Prostate gland (tissue), 2 donors: ENCODE results near the gene SPTBN4. TPM values are rescaled to one million over a fixed set of nuclear protein-coding genes. Genes with fewer than 3 reads are reported as not detected.
A peak's percentile ranks its signal among the peaks of the same experiment; 100 is the strongest.

ENCODE experiments used
- DNase-seq: peaks from one replicate; pipeline ENCODE4 v3.0.0-alpha.2; 2019; ENCODE audit warnings: low spot score
- H3K27ac ChIP-seq, 2 donors: fragments of 200-600 bp; sonication (generic); 2 replicates each; pipeline ENCODE4 v1.5.1; 2017 to 2019
- H3K27me3 ChIP-seq: fragments of 200-600 bp; sonication (generic); replicated peaks from 2 replicates; pipeline ENCODE4 v1.5.1; 2019; ENCODE audit not compliant: insufficient read depth
- H3K36me3 ChIP-seq, 2 donors: fragments of 200-600 bp; sonication (generic); 1 replicate in 1 of 2; 2 replicates in 1 of 2; pipeline versions ENCODE4 v1.5.1 to v1.8.1; 2017 to 2019
- H3K4me1 ChIP-seq: fragments of 200-600 bp; sonication (generic); replicated peaks from 2 replicates; pipeline ENCODE4 v1.5.1; 2019
- H3K4me3 ChIP-seq, 2 donors: fragments of 200-600 bp; sonication (generic); 2 replicates each; pipeline ENCODE4 v1.5.1; 2017 to 2019
- H3K9me3 ChIP-seq: fragments of 200-600 bp; sonication (generic); 2 replicates; pipeline ENCODE4 v1.5.1; 2017
- CTCF ChIP-seq, 4 experiments: fragments of 200-600 bp in 2 of 4; fragments of 450-650 bp in 2 of 4; sonication (generic) in 2 of 4; IDR thresholded peaks; 1 replicate in 3 of 4; 2 replicates in 1 of 4; pipeline ENCODE4 v1.5.1; 2016 to 2019; ENCODE audit warnings: antibody characterized with exemption in 4 of 4, mild to moderate bottlenecking in 2 of 4, moderate library complexity in 2 of 4
- POLR2A ChIP-seq: fragments of 450-650 bp; IDR thresholded peaks from one replicate; pipeline ENCODE4 v1.6.1; 2016; ENCODE audit warnings: antibody characterized with exemption, mild to moderate bottlenecking
- POLR2AphosphoS5 ChIP-seq: sonication (generic); formaldehyde crosslinking; IDR thresholded peaks from one replicate; pipeline ENCODE4 v1.6.1; 2017; ENCODE audit warnings: antibody characterized with exemption
- WGBS: methylation state at CpG from one replicate; pipeline ENCODE4 v1.1.5; 2018; 5-methylcytosine and 5-hydroxymethylcytosine counted together
- intact Hi-C: fragments of 100-400 bp; cut with DNase I; formaldehyde crosslinking; loops from one replicate; pipeline ENCODE4 v1.14.2; 2022
- total RNA-seq, 2 donors: library from RNA; depleted of rRNA; stranded (reverse); fragments of >200 nt; gene quantifications; one replicate each; pipeline ENCODE4 v1.1.0, GENCODE V29; 2016

SPTBN4 gene
- total RNA-seq, 2 donors from 2014 or later: 5.2 to 21.9 TPM

- H3K9me3 ChIP-seq: no peaks in the 10 kb centered on the region
- WGBS: 56% methylated on average over 14 of the region's 14 CpGs
- H3K4me1 ChIP-seq: peaks cover 4% of the 10 kb centered on the region
- H3K36me3 ChIP-seq: peaks cover 8 to 10% of the 10 kb centered on the region in 2 donors
- H3K4me3 ChIP-seq: peak overlapping the region; percentile 36 to 62
- H3K27me3 ChIP-seq: no peaks in the 10 kb centered on the region
- no peak for DNase-seq
- TF ChIP-seq CTCF (IDR thresholded peaks at IDR 0.05) (no peak), POLR2AphosphoS5 (no peak), POLR2A (no peak)
- H3K27ac ChIP-seq: peak overlapping the region; percentile 97 to 100
- intact Hi-C loops: no loop called here
These were observed 46.4 kb upstream of the SPTBN4 start for GRCh38 chr19:40420451-40420765.

- H3K36me3 ChIP-seq: peaks cover 8 to 10% of the 10 kb centered on the region in 2 donors
- H3K4me3 ChIP-seq: peak overlapping the region; percentile 36 to 62
- no peaks in the 10 kb centered on the region for H3K9me3 ChIP-seq
- peaks cover 4% of the 10 kb centered on the region for H3K4me1 ChIP-seq
- intact Hi-C loops: loop anchor here (1.0 kb wide), 1 partner anchor 23 kb away; the partner anchor contains the start of gene SERTAD3
- WGBS: 2% methylated on average over 56 of the region's 56 CpGs
- peak; percentile 93 for DNase-seq
- H3K27ac ChIP-seq: peak overlapping the region; percentile 97 to 100
- TF ChIP-seq POLR2A: peak; percentile 99
- peak; percentile 97 for TF ChIP-seq POLR2AphosphoS5
- peak; percentile 91 to 97 (median 96) for TF ChIP-seq CTCF (IDR thresholded peaks at IDR 0.05)
- no peaks in the 10 kb centered on the region for H3K27me3 ChIP-seq
These were observed 45.7 kb upstream of the SPTBN4 start for GRCh38 chr19:40420766-40421765.

GRCh38 chr19:40421993-40422747 is 44.6 kb upstream of the SPTBN4 start:
- H3K9me3 ChIP-seq: no peaks in the 10 kb centered on the region
- H3K27me3 ChIP-seq: no peaks in the 10 kb centered on the region
- intact Hi-C loops: loop anchor here (1.0 kb wide), 1 partner anchor 22 kb away; the partner anchor contains the start of gene SERTAD3
- peak overlapping the region in 1 of 2 donors; percentile 62 for H3K4me3 ChIP-seq
- peaks cover 8 to 10% of the 10 kb centered on the region in 2 donors for H3K36me3 ChIP-seq
- H3K4me1 ChIP-seq: peaks cover 4% of the 10 kb centered on the region
- WGBS: 62% methylated on average over 16 of the region's 16 CpGs
- peak overlapping the region; percentile 97 to 100 for H3K27ac ChIP-seq
- TF ChIP-seq POLR2AphosphoS5 (no peak), CTCF (IDR thresholded peaks at IDR 0.05) (no peak), POLR2A (no peak)
- no peak for DNase-seq

GRCh38 chr19:40422748-40423566 is 43.8 kb upstream of the SPTBN4 start:
- H3K27me3 ChIP-seq: no peaks in the 10 kb centered on the region
- peaks cover 4% of the 10 kb centered on the region for H3K4me1 ChIP-seq
- intact Hi-C loops: no loop called here
- H3K27ac ChIP-seq: peak overlapping the region; percentile 97 to 100
- H3K36me3 ChIP-seq: peaks cover 8 to 10% of the 10 kb centered on the region in 2 donors
- no peaks in the 10 kb centered on the region for H3K9me3 ChIP-seq
- DNase-seq: no peak
- WGBS: 89% methylated on average over 31 of the region's 31 CpGs
- H3K4me3 ChIP-seq: no peak overlapping the region
- TF ChIP-seq POLR2AphosphoS5: no peak
- TF ChIP-seq POLR2A: no peak
- no peak for TF ChIP-seq CTCF (IDR thresholded peaks at IDR 0.05)
